Endothelial cell of umbilical vein (primary cell): ENCODE results near the gene FBN3. TPM values are rescaled to one million over a fixed set of nuclear protein-coding genes. Genes with fewer than 3 reads are reported as not detected.

Experiments
- BruUV-seq: library from RNA; stranded (reverse); fragments of 400-500 nt; replicated peaks from 2 replicates; lab custom pipeline; 2021; lab: Mats Ljungman, UMichigan
- CTCF ChIA-PET: fragments of 300-600, 350-600 bp; sonication (Branson Sonifier 250); formaldehyde crosslinking; loops from one replicate; lab custom pipeline; 2021; ENCODE audit warnings: antibody characterized with exemption, inconsistent platforms; lab: Charles Lee
- POLR2A ChIA-PET: fragments of 300-600, 350-600 bp; sonication (Branson Sonifier 250); formaldehyde crosslinking; loops from one replicate; lab custom pipeline; 2021; ENCODE audit warnings: antibody characterized with exemption, inconsistent platforms; lab: Charles Lee
- DNase-seq: peaks from one replicate; pipeline ENCODE4 v3.0.0-alpha.2; 2011; ENCODE audit warnings: low read depth, low spot score
- FAIRE-seq: peaks from 2 replicates; lab custom pipeline; 2011; peaks lifted over from hg19 to GRCh38; lab: Jason Lieb, UNC
- H2AFZ ChIP-seq: 2 replicates; pipeline ENCODE4 v1.6.0; 2012; ENCODE audit warnings: low read depth, low read length, control low read depth, inconsistent platforms
- H3K27ac ChIP-seq: 2 replicates; pipeline ENCODE4 v1.5.1; 2011; ENCODE audit warnings: low read depth, mild to moderate bottlenecking, control low read depth, low read length, moderate library complexity; ENCODE audit not compliant: insufficient read depth
- H3K27me3 ChIP-seq, 2 experiments: 2 replicates each; pipeline versions ENCODE4 v1.6.0 to v1.6.1; 2011; ENCODE audit warnings: low read length in 2 of 2, mixed read lengths in 1 of 2; ENCODE audit not compliant: control insufficient read depth in 2 of 2, insufficient read depth in 2 of 2
- H3K36me3 ChIP-seq, 2 experiments: 2 replicates in 1 of 2; 3 replicates in 1 of 2; pipeline ENCODE4 v1.5.1; 2011; ENCODE audit warnings: low read length in 2 of 2, mild to moderate bottlenecking in 1 of 2, moderate library complexity in 1 of 2; ENCODE audit not compliant: control insufficient read depth in 2 of 2, insufficient read depth in 2 of 2; ENCODE audit errors: extremely low read depth in 1 of 2
- H3K4me1 ChIP-seq: 3 replicates; pipeline ENCODE4 v1.5.1; 2011; ENCODE audit warnings: mild to moderate bottlenecking, low read length; ENCODE audit not compliant: control insufficient read depth, insufficient read depth; ENCODE audit errors: extremely low read depth
- H3K4me2 ChIP-seq: 2 replicates; pipeline ENCODE4 v1.6.1; 2011; ENCODE audit warnings: low read length, control low read depth, mixed read lengths; ENCODE audit not compliant: insufficient read depth
- H3K4me3 ChIP-seq, 3 experiments: fragments of 200-600 bp in 1 of 3; sonication (generic), shearing (Covaris generic) in 1 of 3; replicated peaks in 1 of 3; 2 replicates each; pipeline ENCODE4 v1.5.1; 2011 to 2016; ENCODE audit warnings: control low read depth in 3 of 3, low read length in 3 of 3, mild to moderate bottlenecking in 2 of 3, inconsistent platforms in 1 of 3, low read depth in 1 of 3, moderate library complexity in 1 of 3; ENCODE audit not compliant: insufficient read depth in 1 of 3
- H3K79me2 ChIP-seq: 2 replicates; pipeline ENCODE4 v1.6.0; 2012; ENCODE audit warnings: low read length, inconsistent platforms; ENCODE audit not compliant: control insufficient read depth, insufficient read depth
- H3K9ac ChIP-seq: replicated peaks from 2 replicates; pipeline ENCODE3; 2011; ENCODE audit warnings: low read length, control low read depth; ENCODE audit not compliant: insufficient read depth; ENCODE audit errors: extremely low read depth
- H3K9me1 ChIP-seq: replicated peaks from 3 replicates; pipeline ENCODE4 v1.6.0; 2011; ENCODE audit warnings: mild to moderate bottlenecking, low read length; ENCODE audit not compliant: control insufficient read depth, insufficient read depth; ENCODE audit errors: extremely low read depth
- H3K9me3 ChIP-seq: replicated peaks from 2 replicates; pipeline ENCODE4 v1.5.1; 2012; ENCODE audit warnings: low read length, inconsistent platforms; ENCODE audit not compliant: control insufficient read depth, insufficient read depth
- H4K20me1 ChIP-seq: replicated peaks from 2 replicates; pipeline ENCODE3; 2011; ENCODE audit warnings: mild to moderate bottlenecking, low read length; ENCODE audit not compliant: control insufficient read depth, insufficient read depth; ENCODE audit errors: extremely low read depth
- EZH2 ChIP-seq: IDR thresholded peaks from 2 replicates; pipeline ENCODE4 v1.6.1; 2012; ENCODE audit warnings: borderline replicate concordance, low read depth, mild to moderate bottlenecking, moderate library complexity, low read length, inconsistent platforms; ENCODE audit not compliant: severe bottlenecking
- FOS ChIP-seq: IDR thresholded peaks from 2 replicates; pipeline ENCODE4 v1.6.1; 2011; ENCODE audit warnings: mild to moderate bottlenecking, low read length, moderate library complexity, borderline replicate concordance; ENCODE audit not compliant: insufficient read depth
- GATA2 ChIP-seq: IDR thresholded peaks from 2 replicates; pipeline ENCODE4 v1.7.0; 2011; ENCODE audit warnings: low read depth, mild to moderate bottlenecking, moderate library complexity, mixed read lengths, low read length; ENCODE audit not compliant: insufficient read length, insufficient read depth
- JUN ChIP-seq: IDR thresholded peaks from 2 replicates; pipeline ENCODE4 v1.6.1; 2011; ENCODE audit warnings: borderline replicate concordance, low read depth; ENCODE audit not compliant: insufficient read length, insufficient read depth
- MYC ChIP-seq: IDR thresholded peaks from one replicate; pipeline ENCODE4 v1.6.1; 2011; ENCODE audit warnings: mild to moderate bottlenecking, low read depth, low read length
- POLR2A ChIP-seq: IDR thresholded peaks from 2 replicates; pipeline ENCODE4 v1.6.1; 2012; ENCODE audit warnings: low read depth, mild to moderate bottlenecking, control low read depth, low read length
- POLR2AphosphoS5 ChIP-seq: IDR thresholded peaks from 2 replicates; pipeline ENCODE4 v1.6.1; 2012; ENCODE audit warnings: low read depth, mild to moderate bottlenecking, control low read depth, low read length, moderate library complexity; ENCODE audit not compliant: insufficient read depth
- dilution Hi-C: fragments of 300-500 bp; cut with MboI; formaldehyde crosslinking; loops from one replicate; pipeline ENCODE4 v1.15.0; 2019; ENCODE audit warnings: low sequenced_read_pairs; ENCODE audit not compliant: extremely low pct_ligation_motif_present
- intact Hi-C: fragments of 100-400 bp; cut with micrococcal nuclease; formaldehyde crosslinking; loops from one replicate; pipeline ENCODE4 v1.10.0; 2022
- polyA plus RNA-seq, 4 experiments: library from polyadenylated mRNA; depleted of rRNA in 3 of 4; stranded (reverse) in 3 of 4; unstranded in 1 of 4; fragments of >200 nt; gene quantifications; 2 replicates each; pipeline versions ENCODE4 v1.2.1 to v1.2.3, GENCODE V29; 2011 to 2012; ENCODE audit warnings: missing spikeins in 1 of 4
- total RNA-seq: library from RNA; stranded (reverse); gene quantifications from 2 replicates; pipeline ENCODE4 v1.2.3, GENCODE V29; 2021
- TF ChIP-seq, protein P1 (sequence below), 2 donors: IDR thresholded peaks; 1 replicate in 1 of 2; 2 replicates in 1 of 2; pipeline ENCODE4 v1.5.1; 2011; ENCODE audit warnings: low read length in 2 of 2, mild to moderate bottlenecking in 2 of 2, moderate library complexity in 2 of 2, control low read depth in 1 of 2, inconsistent platforms in 1 of 2, low read depth in 1 of 2; ENCODE audit not compliant: insufficient read depth in 1 of 2; ENCODE audit errors: extremely low read depth in 1 of 2
- TF ChIP-seq, protein P2 (sequence below): IDR thresholded peaks from 2 replicates; pipeline ENCODE4 v1.6.1; 2011; ENCODE audit not compliant: insufficient read depth, insufficient read length

The FBN3 gene
- total and polyA plus RNA-seq, 2 donors (not counting 3 experiments of a cell fraction or from before 2014, with no cell fraction given): not detected

DNA sequence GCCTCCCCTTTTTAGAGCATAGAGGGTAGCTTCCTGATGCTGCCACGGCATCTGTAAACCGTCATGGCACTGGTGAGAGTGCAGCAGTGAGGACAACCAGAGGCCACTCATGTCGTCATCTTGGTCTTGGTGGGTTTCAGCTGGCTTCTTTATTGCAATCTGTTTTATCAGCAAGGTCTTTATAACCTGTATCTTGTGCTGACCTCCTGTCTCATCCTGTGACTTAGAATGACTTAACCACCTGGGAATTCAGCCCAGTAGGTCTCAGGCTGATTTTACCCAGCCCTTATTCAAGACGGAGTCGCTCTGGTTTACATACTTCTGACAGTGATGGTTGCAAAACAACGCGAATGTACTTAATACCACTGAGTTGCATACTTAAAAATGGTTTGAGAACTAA lies 14.4 kb upstream of the FBN3 start:
- H3K9ac ChIP-seq: no peak overlapping the region
- POLR2A ChIA-PET: no interaction called here
- BruUV-seq: no TSS peak
- FAIRE-seq (no peak), DNase-seq (no peak)
- no peaks in the 10 kb centered on the region for H3K79me2 ChIP-seq
- intact Hi-C loops: no loop called here
- H3K4me3 ChIP-seq: no peak overlapping the region
- H3K9me1 ChIP-seq: no peaks in the 10 kb centered on the region
- H3K27ac ChIP-seq: no peak overlapping the region
- CTCF ChIA-PET: no interaction called here
- no peak overlapping the region for H3K4me2 ChIP-seq
- no peaks in the 10 kb centered on the region for H3K36me3 ChIP-seq
- H3K9me3 ChIP-seq: no peaks in the 10 kb centered on the region
- TF ChIP-seq FOS (no peak), POLR2AphosphoS5 (no peak), JUN (no peak), GATA2 (no peak), MYC (no peak), EZH2 (no peak), POLR2A (no peak)
- TF ChIP-seq, protein P1, sequence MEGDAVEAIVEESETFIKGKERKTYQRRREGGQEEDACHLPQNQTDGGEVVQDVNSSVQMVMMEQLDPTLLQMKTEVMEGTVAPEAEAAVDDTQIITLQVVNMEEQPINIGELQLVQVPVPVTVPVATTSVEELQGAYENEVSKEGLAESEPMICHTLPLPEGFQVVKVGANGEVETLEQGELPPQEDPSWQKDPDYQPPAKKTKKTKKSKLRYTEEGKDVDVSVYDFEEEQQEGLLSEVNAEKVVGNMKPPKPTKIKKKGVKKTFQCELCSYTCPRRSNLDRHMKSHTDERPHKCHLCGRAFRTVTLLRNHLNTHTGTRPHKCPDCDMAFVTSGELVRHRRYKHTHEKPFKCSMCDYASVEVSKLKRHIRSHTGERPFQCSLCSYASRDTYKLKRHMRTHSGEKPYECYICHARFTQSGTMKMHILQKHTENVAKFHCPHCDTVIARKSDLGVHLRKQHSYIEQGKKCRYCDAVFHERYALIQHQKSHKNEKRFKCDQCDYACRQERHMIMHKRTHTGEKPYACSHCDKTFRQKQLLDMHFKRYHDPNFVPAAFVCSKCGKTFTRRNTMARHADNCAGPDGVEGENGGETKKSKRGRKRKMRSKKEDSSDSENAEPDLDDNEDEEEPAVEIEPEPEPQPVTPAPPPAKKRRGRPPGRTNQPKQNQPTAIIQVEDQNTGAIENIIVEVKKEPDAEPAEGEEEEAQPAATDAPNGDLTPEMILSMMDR (IDR thresholded peaks at IDR 0.05; ENCODE audit: extremely low read depth in 1 of 2, insufficient read depth in 1 of 2, low read depth in 1 of 2, low read length in 2 of 2): no peak
- TF ChIP-seq, protein P2, sequence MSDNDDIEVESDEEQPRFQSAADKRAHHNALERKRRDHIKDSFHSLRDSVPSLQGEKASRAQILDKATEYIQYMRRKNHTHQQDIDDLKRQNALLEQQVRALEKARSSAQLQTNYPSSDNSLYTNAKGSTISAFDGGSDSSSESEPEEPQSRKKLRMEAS: no peak
- no peaks in the 10 kb centered on the region for H3K27me3 ChIP-seq
- no peak overlapping the region for H2AFZ ChIP-seq
- no peaks in the 10 kb centered on the region for H4K20me1 ChIP-seq
- no peaks in the 10 kb centered on the region for H3K4me1 ChIP-seq
- dilution Hi-C loops: no loop called here
